ENCODE measurements around the gene PDLIM7.

- TF ChIP-seq PAX8 (IDR thresholded peaks at IDR 0.05) = no peak
- no peak; the same call in 1 of the 2 replicates for TF ChIP-seq NBN (IDR thresholded peaks at IDR 0.05)
- TF ChIP-seq NRF1 (conservative IDR thresholded peaks at IDR 0.05; ENCODE audit: low read depth, low read length) = no peak
- TF ChIP-seq EP300 (IDR thresholded peaks at IDR 0.05; ENCODE audit: borderline replicate concordance in 1 of 2, control insufficient read depth in 1 of 2, low read depth in 2 of 2, low read length in 2 of 2) = no peak
Observed at GRCh38 chr5:177455661-177456590, 41.5 kb downstream of the PDLIM7 start.

Data from GM12878 (cell line).